HEK293 (cell line): ENCODE results near the gene PARD3.

Source experiments
- ZNF132 ChIP-seq: fragments of 450-650 bp; formaldehyde crosslinking; IDR thresholded peaks from 2 replicates; pipeline ENCODE4 v1.5.1; 2017; ENCODE audit warnings: missing biosample characterization, missing genetic modification characterization, borderline replicate concordance
- TF ChIP-seq, protein P1 (sequence below): fragments of 450-650 bp; formaldehyde crosslinking; IDR thresholded peaks from 2 replicates; pipeline ENCODE4 v1.5.1; 2016; ENCODE audit warnings: missing biosample characterization, missing genetic modification characterization, low read depth

- TF ChIP-seq, protein P1, sequence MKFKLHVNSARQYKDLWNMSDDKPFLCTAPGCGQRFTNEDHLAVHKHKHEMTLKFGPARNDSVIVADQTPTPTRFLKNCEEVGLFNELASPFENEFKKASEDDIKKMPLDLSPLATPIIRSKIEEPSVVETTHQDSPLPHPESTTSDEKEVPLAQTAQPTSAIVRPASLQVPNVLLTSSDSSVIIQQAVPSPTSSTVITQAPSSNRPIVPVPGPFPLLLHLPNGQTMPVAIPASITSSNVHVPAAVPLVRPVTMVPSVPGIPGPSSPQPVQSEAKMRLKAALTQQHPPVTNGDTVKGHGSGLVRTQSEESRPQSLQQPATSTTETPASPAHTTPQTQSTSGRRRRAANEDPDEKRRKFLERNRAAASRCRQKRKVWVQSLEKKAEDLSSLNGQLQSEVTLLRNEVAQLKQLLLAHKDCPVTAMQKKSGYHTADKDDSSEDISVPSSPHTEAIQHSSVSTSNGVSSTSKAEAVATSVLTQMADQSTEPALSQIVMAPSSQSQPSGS (tag by site-specific recombination): no peak
- TF ChIP-seq ZNF132 (tag by site-specific recombination): no peak
Observed at GRCh38 chr10:34732926-34733325, 82.2 kb downstream of the PARD3 start.
